H1 (cell line): ENCODE data around the gene SIX4.

Experiments
- BCL11A ChIP-seq, 2 experiments: IDR thresholded peaks; one replicate each; pipeline ENCODE4 v1.6.1; 2011; ENCODE audit warnings: low read depth in 2 of 2, low read length in 2 of 2, mild to moderate bottlenecking in 2 of 2
- BRCA1 ChIP-seq: IDR thresholded peaks from 2 replicates; pipeline ENCODE4 v1.6.1; 2012; ENCODE audit warnings: low read depth, low read length, improper control_type of control experiment
- CTCF ChIP-seq, 3 experiments: IDR thresholded peaks; 1 replicate in 2 of 3; 2 replicates in 1 of 3; pipeline versions ENCODE4 v1.5.1 to v1.6.1; 2011; ENCODE audit warnings: low read length in 3 of 3, mild to moderate bottlenecking in 3 of 3, inconsistent platforms in 2 of 3, low read depth in 1 of 3, moderate library complexity in 1 of 3; ENCODE audit not compliant: insufficient read depth in 1 of 3; ENCODE audit errors: control extremely low read depth in 1 of 3
- EZH2 ChIP-seq: fragments of 200-600 bp; sonication (generic); IDR thresholded peaks from 2 replicates; pipeline ENCODE4 v1.7.1; 2012; ENCODE audit warnings: low read depth, mild to moderate bottlenecking, moderate library complexity, low read length, inconsistent platforms; ENCODE audit not compliant: severe bottlenecking
- POLR2A ChIP-seq, 2 experiments: IDR thresholded peaks; 1 replicate in 1 of 2; 2 replicates in 1 of 2; pipeline ENCODE4 v1.6.1; 2011; ENCODE audit warnings: low read depth in 2 of 2, low read length in 2 of 2, mild to moderate bottlenecking in 2 of 2; ENCODE audit errors: control extremely low read depth in 1 of 2
- POLR2AphosphoS5 ChIP-seq: IDR thresholded peaks from 2 replicates; pipeline ENCODE4 v1.6.1; 2011; ENCODE audit warnings: low read depth, low read length
- RAD21 ChIP-seq, 2 experiments: IDR thresholded peaks in 1 of 2; conservative IDR thresholded peaks in 1 of 2; 2 replicates each; pipeline ENCODE4 v1.6.1; 2011; ENCODE audit warnings: low read depth in 2 of 2, low read length in 2 of 2, improper control_type of control experiment in 1 of 2, inconsistent platforms in 1 of 2, mild to moderate bottlenecking in 1 of 2, moderate library complexity in 1 of 2
- SP2 ChIP-seq: IDR thresholded peaks from 2 replicates; pipeline ENCODE4 v1.6.1; 2012; ENCODE audit warnings: mild to moderate bottlenecking, low read length, inconsistent platforms
- TAF1 ChIP-seq: IDR thresholded peaks from 2 replicates; pipeline ENCODE4 v1.6.1; 2011; ENCODE audit warnings: mild to moderate bottlenecking, low read depth, low read length

DNA sequence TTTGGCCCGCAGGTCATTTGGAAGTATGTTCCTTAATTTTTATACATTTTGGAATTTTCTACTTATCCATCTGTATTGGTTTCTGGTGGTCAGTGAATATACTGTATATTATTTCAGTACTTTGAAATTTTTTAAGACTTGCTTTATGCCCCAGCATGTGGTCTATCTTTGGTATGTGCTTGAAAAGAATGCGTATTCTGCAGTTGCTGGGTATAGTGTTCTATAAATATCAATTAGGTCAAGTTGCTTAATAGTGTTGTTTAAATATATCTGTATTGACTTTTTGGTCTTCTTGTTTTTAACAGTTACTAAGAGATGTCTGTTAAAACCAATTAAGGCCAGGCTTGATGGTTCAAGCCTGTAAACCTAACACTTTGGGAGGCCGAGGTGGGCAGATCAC, 53.2 kb downstream of the SIX4 start:
- no peak for TF ChIP-seq TAF1
- no peak for TF ChIP-seq BRCA1
- no peak for TF ChIP-seq EZH2
- TF ChIP-seq CTCF (IDR thresholded peaks at IDR 0.05; ENCODE audit: control extremely low read depth in 1 of 3, insufficient read depth in 1 of 3, low read depth in 1 of 3, low read length in 3 of 3): no peak
- TF ChIP-seq BCL11A (IDR thresholded peaks at IDR 0.05; ENCODE audit: low read depth in 2 of 2, low read length in 2 of 2): no peak
- TF ChIP-seq RAD21 (IDR thresholded peaks at IDR 0.05 in 1 of 2, conservative IDR thresholded peaks at IDR 0.05 in 1 of 2; ENCODE audit: low read depth in 2 of 2, low read length in 2 of 2): no peak
- no peak for TF ChIP-seq SP2
- TF ChIP-seq POLR2AphosphoS5: no peak
- TF ChIP-seq POLR2A (IDR thresholded peaks at IDR 0.05; ENCODE audit: control extremely low read depth in 1 of 2, low read depth in 2 of 2, low read length in 2 of 2): no peak
